ENCODE results near the gene HCST.

The HCST gene

GRCh38 chr19:35898499-35898809 lies 3.9 kb upstream of the HCST start (continued):
- TF ChIP-seq TSHZ2 (CRISPR knock-in tag; IDR thresholded peaks at IDR 0.05) (no peak), CSDC2 (CRISPR knock-in tag; IDR thresholded peaks at IDR 0.05) (no peak), ZFP3 (CRISPR knock-in tag; IDR thresholded peaks at IDR 0.05) (no peak), OSR1 (CRISPR knock-in tag; IDR thresholded peaks at IDR 0.05) (no peak), GLIS3 (CRISPR knock-in tag; IDR thresholded peaks at IDR 0.05) (no peak), ZNF8 (CRISPR knock-in tag; IDR thresholded peaks at IDR 0.05) (no peak), ISL1 (CRISPR knock-in tag; IDR thresholded peaks at IDR 0.05) (no peak), ZNF70 (CRISPR knock-in tag; IDR thresholded peaks at IDR 0.05) (no peak)

GRCh38 chr19:35899547-35900214 lies 2.6 kb upstream of the HCST start:
- no peak for TF ChIP-seq TOX (CRISPR knock-in tag; IDR thresholded peaks at IDR 0.05; ENCODE audit: borderline replicate concordance)
- no peak for TF ChIP-seq POU6F1 (CRISPR knock-in tag; IDR thresholded peaks at IDR 0.05; ENCODE audit: borderline replicate concordance, low read depth)
- TF ChIP-seq PPARA (CRISPR knock-in tag; IDR thresholded peaks at IDR 0.05; ENCODE audit: borderline replicate concordance) = no peak
- TF ChIP-seq PATZ1 (CRISPR knock-in tag; IDR thresholded peaks at IDR 0.05; ENCODE audit: borderline replicate concordance) = no peak
- no peak for TF ChIP-seq ISL1 (CRISPR knock-in tag; IDR thresholded peaks at IDR 0.05)
- TF ChIP-seq ZNF565 (CRISPR knock-in tag; conservative IDR thresholded peaks at IDR 0.05; ENCODE audit: low read depth) = no peak
- ATAC-seq = peak; percentile 81

- TF ChIP-seq CSRNP3 (CRISPR knock-in tag; IDR thresholded peaks at IDR 0.05) = no peak
- no peak for TF ChIP-seq PATZ1 (CRISPR knock-in tag; IDR thresholded peaks at IDR 0.05; ENCODE audit: borderline replicate concordance)
- no peak for TF ChIP-seq TCF4 (CRISPR knock-in tag; IDR thresholded peaks at IDR 0.05; ENCODE audit: borderline replicate concordance)
- no peak for TF ChIP-seq ISL1 (CRISPR knock-in tag; IDR thresholded peaks at IDR 0.05)
- TF ChIP-seq ZNF565 (CRISPR knock-in tag; conservative IDR thresholded peaks at IDR 0.05; ENCODE audit: low read depth) = no peak
- no peak for TF ChIP-seq SNAI2 (CRISPR knock-in tag; IDR thresholded peaks at IDR 0.05)
- TF ChIP-seq TSHZ2 (CRISPR knock-in tag; IDR thresholded peaks at IDR 0.05) = no peak
- no peak for TF ChIP-seq PPARA (CRISPR knock-in tag; IDR thresholded peaks at IDR 0.05; ENCODE audit: borderline replicate concordance)
- no peak for TF ChIP-seq ZFP3 (CRISPR knock-in tag; IDR thresholded peaks at IDR 0.05)
- no peak for TF ChIP-seq TOX (CRISPR knock-in tag; IDR thresholded peaks at IDR 0.05; ENCODE audit: borderline replicate concordance)
- no peak for TF ChIP-seq RARB (CRISPR knock-in tag; IDR thresholded peaks at IDR 0.05)
- no peak for TF ChIP-seq CSDC2 (CRISPR knock-in tag; IDR thresholded peaks at IDR 0.05)
- TF ChIP-seq CREB5 (CRISPR knock-in tag; IDR thresholded peaks at IDR 0.05; ENCODE audit: low read depth) = no peak
- TF ChIP-seq BACH2 (CRISPR knock-in tag; IDR thresholded peaks at IDR 0.05; ENCODE audit: borderline replicate concordance) = no peak
- ATAC-seq = peak; percentile 55
Observed at GRCh38 chr19:35901055-35901644, 1.2 kb upstream of the HCST start.
